ENCODE results near the gene GPC1.

DNA sequence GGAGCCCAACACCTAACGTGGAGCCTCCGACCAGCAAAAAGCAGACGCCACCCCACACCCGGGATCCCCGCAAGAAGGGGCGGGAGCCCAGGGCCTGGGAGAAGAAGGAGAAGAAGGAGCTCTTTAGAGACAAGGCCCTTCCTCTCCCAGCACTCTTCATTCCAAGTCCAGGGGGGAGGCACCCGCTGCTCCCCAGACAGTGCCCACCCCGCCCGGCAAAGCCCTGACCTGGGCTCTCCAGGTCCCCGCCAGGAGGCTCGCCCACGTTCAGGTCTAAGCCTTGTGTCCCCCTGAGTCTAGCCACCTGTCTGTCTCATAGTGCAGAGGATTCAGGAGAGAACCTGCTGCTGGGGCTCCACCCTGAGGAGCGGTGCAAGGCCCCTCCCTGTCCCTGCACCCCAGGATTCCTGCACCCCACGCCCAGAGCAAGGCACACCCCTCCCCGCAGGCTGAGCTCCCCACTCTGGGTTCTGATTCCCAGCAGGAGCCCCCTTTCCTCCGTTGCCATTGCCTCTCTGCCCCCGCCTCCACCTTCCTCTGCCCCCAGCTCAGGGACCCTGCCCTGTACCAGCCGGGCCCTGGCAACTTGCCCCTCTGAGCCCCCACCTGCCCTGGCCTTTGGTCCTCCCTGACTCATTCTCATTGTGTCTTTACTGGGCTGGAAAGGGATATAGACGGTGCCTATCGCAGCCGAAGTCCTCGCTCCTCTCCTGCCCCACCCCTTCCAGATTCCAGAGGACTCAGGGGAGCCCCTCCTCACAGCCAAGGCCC, 33.5 kb upstream of the GPC1 start:
- TF ChIP-seq POLR2A (IDR thresholded peaks at IDR 0.05; ENCODE audit: low read length): no peak
- no peak for TF ChIP-seq GATA1 (IDR thresholded peaks at IDR 0.05; ENCODE audit: low read depth, low read length)

Measured in erythroblast (primary cell).